Measurements from ENCODE around the gene PAQR7.

PAQR7 gene

DNA sequence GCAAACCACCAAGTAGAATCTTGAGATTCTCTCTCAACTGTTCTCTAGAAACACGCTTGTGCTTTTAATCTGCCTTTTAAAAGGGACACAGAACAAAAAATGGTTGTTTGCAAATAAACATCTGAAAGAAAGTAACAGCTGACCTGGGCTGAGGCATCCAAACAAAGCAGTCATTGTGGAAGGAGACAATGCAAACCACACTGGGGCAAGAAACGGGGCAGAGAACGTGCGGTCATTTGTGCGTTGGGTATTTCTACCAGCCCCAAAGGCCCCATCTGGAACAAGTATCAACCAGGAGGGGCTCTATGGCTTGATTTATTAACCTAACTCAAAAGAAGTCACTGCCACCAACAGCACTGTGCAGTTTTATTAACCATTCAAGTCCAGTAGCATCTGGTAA, 24.7 kb upstream of the PAQR7 start:
- DNase-seq = no peak

DNA sequence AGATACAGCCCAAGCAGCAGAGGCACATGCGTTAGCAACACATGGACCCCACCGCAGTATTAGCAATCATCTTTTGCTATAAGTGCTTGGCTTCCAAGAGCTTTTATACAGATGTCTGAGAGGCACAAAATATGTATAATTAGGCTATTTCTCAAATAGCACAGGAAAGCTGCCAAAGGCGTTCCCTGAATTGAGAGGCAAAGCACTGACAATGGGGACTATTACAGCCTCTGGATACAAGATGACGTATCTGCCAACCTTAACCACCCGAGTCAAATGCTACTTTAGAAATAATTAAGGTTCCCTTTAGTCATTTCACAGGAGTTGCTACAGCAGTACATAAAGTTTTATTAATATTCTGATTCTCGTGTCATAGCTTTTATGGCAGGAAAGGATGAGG, 24.3 kb upstream of the PAQR7 start:
- no peak for DNase-seq

DNA sequence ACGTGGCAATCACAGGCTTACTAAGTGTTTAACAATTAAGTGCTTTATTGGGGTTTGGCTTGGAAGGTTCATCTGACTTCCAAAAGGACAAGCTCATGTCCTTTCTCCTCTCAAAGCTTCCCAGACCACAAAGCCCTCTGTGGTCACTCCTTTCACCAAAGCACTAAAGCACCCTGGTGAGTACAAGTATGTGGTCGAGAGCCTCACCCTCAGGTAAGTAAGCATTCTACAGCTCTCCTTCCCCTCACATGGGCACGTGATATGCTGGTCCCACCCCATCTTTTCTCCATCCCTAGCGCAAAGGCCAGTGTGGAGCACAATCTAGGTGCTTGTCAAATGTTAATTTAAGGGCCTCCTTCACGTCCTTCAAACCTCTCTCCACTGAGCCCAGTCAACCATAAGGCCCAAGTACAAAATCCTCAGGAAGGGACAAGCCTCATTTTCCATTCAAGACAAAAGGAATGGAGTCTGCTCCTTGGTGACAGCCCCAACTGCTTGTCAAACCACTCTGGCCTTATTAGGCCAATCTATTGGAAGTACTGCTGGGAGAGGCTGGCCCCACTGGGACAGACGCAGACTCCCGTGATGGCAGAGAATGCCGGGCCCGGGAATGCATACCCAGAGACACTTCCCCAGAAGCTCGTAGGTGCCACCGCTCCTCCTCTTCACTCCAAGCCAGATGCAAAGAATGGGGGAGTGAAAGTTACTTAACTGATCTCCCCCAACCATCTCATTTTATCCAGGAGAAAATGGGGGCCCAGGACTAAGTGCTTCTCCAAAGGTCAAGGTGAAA, 22.9 kb upstream of the PAQR7 start:
- DNase-seq = no peak

DNA sequence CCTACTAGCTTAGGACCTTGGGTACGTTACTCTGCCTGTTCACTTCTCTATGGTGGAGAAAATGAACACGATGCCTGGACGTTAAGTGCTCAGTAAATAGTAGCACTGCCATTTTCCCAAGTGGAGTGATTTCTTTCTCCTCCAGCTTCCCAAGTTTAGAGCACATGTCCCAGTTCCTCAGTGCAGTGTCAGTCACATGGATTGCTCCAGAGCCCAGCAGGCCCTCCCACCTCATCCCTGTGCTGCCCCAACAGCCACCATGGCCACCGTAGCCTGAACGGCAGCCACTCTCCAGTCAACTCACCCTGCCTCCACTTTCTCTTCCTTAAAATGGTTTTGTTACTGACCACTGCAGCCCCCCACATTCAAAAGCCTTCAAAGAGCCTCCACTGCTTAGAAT, 22.2 kb upstream of the PAQR7 start:
- DNase-seq = no peak

DNA sequence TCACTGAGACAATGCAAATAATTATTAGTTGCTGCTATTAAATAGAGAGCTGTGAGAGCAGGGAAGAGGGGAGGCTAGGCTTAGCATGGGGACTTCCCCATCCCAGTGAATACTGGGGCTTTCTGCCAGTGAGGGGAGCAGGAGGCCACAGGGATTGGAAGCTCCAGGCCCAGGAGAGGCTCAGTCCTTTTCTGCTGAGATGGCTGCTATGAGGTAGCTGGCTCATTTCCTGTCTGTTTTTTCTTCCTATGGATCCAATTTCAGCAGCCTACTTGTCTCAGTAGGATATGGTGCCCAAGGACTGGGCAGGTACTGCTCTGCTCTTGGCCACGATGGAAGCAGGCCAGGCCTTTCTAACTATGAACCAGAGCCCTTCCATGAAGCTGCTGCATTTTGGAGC, 20.8 kb upstream of the PAQR7 start:
- no peak for DNase-seq

DNA sequence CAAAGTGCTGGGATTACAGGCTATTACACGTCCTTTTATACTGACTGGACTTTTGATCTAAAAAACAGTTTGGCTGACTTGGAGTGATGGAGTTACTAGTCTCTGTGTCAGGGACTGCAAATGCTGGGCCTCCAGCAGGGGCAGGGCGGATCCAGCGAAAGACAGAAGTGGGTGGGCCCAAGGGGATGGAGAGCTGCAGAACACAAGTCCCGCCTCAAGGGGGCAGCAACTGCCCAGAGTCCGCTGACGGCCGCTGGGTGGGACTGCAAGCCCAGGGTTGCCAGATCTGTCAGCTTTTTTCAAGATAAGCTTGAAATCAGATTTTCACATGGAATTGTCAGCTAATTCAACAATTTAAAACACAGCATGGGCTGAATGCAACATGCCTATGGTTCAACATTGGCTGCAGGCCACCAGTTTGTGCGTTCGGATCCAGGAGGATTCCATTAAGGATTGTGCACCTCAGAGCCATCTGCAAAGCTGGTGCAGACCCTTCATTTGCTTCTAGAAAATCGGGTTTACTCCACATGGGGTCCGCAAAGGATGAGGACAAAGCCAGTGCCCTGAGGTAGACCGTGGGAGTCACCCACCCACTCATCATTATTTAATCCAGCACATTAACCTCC, 20.0 kb upstream of the PAQR7 start:
- DNase-seq = peak; percentile 94

DNA sequence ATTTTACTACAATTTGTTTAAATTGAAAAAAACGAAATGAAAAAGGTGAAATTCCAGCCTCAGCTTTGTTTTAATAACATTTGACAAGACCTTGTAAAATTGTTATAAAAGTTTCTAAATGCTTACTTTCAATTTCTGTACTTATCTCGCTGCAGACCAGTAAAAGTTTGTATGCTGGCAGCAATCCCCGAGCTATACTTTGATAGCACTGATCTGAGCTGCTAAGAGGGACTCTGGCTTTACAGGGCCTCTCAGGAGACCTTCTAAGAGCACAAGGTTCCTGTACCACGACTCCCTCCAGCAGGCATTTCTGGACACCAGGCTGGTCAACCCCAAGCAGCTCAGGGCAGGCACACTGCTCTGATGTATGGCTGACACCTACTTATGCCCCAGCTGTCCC, 17.6 kb upstream of the PAQR7 start:
- no peak for DNase-seq

DNA sequence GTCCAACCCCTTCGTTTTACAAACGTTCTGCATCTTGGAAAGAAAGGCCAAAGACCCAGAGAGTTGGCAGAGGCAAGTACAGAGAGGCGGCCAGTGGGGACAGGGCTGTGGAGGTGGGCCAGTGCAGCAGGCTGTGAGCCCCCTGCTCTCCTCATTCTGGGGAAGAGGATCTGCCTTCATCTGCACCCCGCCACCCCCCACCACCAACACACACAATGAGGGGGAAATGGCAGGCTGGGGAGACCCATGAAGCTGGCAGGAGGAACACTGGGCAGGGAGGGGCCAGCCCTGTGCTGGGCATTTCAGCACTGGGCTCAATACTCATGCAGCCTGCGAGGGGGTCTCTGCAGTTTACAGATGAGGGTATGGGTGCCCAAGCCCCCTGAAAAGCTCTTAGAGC, 16.1 kb upstream of the PAQR7 start:
- no peak for DNase-seq

DNA sequence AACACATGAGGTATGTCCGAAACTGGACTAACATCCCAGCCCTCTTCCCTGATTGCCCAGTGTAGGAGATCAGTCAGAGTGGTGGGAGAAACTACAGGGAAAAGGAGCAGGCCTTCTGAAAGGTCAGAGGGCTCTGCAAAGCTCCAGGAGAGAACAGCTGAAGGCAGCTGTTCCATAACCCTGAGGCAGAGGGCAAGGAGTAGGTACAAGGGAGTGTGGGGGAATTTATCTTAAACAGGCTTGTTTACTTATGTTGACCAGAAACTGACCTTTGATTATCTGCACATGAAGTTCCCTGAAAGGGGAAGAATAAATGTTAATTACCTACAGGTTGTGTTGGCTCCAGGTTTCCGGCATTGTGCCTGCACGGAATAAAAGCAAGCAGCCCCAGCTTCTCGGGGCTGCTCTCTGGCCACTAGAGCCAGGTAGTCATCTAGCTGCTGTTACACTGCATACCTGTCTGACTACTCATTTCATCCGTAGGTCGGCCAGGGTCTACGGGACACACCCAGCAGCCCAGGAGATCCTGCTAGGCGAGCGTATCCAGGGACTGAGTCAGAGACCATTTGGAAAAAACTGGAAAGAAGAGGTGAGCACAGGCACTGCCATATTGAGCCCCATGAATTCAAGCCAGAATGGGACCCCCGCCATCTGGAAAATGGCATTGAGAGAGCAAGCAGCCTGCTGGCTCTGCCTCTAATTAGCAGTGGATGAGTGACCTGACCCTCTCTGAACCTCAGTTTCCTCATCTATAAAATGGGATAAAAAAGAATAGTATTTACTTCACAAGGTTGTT, 14.9 kb upstream of the PAQR7 start:
- DNase-seq = no peak

DNA sequence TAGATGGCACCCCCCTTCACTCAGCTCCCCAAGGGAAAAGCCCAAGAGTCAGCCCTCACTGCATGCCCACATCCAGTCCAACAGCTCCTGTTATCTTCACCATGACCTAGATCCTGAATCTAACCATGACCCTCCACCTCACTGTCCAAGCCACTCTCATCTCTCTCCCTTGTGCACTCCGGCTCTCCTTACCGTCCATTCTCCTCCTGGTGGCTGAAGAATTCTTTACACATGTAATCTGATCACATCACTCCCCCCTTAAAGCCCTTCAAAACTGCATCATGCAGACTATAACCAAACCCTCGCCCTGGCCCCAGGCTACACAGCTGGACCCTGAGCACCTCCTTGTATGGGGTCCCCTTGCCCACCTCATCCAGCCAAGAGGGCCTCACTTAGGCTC, 14.0 kb upstream of the PAQR7 start:
- no peak for DNase-seq

DNA sequence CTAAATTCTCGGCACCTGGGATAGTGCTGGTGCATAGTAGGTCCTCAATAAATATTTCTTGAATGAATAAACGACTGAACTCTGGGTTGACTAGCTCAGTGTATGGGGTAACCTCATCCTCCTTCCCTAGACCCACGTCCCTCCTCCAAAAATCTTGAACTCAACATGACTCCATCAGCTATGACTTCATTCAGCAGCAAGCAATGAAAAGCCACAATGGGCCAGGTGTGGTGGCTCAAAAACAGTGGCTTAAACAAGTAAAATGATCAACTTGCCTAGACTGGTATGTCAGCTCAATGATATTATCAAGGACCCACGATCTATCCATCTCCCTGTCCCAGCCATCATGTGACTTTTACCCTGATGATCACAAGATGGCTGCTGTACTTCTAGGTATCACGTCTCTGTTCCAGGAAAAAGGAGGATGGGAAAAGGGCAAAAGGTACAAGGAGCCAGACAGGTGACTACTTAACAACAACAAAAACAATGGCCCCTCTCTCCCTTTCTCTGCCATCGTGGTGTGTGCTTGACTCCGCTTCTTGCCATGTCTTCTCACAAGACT, 13.0 kb upstream of the PAQR7 start:
- no peak for DNase-seq

DNA sequence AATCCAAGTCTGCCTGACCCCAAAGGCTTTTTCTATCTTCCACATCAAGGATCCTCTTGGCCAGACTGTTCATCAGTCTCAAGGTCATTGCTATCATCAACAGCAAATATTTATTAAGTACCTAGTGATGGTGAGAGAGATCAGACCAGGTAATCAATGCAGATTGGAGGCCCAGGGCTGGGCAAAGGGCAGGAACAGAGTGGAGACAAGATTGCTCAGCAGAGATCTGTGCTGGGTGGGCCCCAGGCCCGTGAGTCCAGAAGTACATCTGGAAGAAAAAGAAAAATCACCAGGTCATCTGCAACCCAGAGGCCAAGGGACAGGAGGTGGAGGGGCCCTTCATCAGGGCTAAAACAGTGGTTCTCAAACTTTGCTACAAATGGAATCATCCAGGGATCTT, 10.1 kb upstream of the PAQR7 start:
- DNase-seq = no peak

DNA sequence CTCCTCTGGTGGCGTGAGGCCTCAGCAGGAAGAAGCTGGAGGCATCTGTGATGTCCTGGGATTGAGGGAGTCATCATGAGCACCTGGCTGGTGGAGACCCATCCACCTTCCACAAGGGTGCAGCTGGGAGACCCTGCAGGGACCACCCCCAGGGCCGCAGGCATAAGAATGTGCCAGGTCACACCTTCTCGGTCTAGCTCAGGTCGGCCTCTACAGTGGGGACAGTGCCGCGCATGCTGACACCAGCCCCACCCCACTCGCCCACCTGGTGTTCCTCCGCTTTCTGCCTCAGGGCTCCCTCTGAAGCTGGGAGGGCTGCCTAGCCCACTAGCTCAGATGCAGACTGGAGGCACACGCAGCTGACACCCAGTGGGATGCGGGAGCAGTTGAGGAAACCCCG, 5.8 kb upstream of the PAQR7 start:
- no peak for DNase-seq

DNA sequence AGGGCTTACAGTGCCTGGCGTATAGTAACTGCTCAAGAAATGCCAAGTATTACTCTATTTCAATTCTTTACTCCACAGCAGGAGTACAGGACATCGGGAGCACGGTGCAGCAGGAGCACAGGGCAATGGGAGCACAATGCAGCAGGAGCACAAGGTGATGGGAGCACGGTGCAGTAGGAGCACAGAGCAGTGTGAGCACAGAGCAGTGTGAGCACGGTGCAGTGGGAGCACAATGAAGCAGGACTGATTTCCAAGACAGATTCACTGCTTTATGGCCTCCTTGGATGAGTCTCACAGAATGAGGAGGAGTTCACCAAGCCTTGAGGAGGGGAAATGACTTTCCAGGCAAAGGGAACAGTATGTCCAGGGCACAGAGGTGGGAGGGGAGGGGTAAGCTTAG, 5.0 kb upstream of the PAQR7 start:
- no peak for DNase-seq

DNA sequence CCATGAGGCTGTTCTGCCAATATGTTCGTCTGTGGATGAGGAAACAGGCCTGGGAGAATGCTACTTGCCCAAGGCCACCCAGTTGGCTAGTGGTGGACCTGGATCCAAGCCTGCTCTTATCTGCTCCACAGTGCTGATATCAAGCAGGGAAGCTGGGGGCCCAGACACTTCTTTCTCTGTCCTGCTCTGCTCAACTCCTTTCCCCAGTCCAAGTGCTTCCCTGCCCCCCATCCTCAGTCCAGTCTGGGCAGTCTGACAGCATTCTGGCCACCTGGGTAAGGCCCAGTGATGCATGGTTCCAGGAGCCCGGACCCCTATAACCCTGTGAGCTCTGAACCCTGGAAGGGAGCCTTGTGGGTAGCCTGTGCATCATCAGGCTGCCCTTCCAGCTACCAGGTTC, 4.2 kb upstream of the PAQR7 start:
- no peak for DNase-seq

DNA sequence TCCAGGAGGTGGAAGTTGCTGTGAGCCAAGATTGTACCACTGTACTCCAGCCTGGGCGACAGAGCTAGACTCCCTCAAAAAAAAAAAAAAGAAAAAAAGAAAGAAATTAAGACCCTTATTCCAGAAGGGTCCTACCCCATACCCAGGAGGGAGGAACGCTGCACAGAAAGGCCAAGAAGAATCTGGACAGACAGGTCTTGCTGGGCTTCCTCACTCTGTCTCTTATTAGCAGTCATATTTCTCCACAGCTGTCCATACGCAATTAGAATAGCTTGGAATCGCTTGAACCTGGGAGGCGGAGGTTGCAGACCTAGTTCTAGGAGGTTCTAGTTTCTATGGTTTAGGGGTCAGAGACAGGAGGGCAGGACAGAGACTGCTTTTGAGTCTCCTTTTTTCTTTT, 3.2 kb upstream of the PAQR7 start:
- no peak for DNase-seq

DNA sequence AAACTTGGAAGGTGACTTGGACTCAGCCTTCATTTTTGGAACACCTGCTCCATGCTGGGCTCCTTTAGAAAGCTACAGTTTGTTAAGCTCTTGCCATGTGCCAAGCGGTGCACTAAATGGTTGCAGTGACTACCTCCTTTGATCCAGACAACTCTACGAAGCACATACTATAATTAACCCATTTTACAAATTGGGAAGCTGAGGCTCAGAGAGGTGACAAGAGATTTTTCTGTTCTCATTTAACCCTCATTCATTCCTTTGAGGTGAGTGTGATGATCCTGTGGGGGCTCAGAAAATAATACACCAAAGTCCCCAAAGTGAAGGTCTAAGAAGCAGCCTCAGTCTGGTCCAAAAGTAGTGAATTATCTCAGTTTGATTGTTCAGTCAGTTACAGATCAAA, 1.6 kb upstream of the PAQR7 start:
- no peak for DNase-seq

DNA sequence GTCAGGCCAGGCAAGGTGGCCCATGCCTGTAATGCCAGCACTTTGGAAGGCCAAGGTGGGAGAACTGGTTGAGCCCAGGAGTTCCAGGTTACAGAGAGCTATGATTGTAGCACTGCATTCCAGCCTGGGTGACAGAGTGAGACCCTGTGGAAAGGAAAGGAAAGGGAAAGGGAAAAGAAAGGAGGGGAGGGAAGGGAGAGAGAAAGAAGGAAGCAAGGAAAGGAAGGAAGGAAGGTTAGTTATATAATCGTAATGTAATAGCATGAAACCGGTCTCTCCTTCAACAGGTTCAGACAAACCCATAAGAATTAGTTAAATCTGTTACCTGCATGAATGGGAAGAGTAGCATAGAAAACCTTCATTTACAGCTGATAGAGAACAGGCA, 1.2 kb upstream of the PAQR7 start:
- no peak for DNase-seq

DNA sequence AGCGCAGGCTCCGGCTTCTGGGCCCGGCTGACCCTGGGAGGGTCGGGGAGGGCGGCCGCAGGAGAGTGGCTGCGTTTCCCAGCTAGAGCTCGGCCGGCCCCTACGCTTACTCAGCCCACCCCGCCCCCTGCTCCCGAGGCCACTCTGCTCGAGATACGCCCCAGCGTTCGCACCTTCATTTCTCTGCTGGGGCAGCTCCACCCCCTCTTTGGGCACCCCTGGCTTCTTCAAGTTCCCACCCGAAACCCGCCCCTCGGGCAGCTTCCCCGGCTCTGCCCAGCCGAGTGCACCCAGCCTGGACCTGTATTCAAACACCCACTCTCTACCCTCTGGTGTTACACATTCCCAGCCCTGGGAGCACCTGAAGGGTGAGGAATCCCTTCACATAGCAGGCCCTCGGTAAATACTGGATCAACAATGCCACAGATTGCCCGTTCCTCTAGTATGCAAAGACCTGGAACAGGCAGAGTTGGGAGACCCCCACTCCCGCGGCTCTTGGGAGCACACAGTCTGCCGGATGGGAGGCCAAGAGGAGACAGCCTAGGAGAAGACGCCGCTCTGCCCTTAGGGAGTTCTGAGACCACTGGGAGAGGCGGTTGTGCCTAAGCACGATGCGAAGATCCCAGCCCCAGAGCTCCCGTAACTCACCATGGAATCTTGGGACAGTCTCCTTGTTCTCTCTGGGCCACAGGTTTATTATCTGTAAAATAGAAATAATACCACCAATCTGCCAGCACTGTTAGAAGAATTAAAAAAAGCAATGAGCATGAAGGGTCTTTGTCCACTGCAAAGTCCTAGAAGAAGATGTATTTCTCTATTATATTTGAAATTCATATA, 566 bp upstream of the PAQR7 start:
- no peak for DNase-seq

DNA sequence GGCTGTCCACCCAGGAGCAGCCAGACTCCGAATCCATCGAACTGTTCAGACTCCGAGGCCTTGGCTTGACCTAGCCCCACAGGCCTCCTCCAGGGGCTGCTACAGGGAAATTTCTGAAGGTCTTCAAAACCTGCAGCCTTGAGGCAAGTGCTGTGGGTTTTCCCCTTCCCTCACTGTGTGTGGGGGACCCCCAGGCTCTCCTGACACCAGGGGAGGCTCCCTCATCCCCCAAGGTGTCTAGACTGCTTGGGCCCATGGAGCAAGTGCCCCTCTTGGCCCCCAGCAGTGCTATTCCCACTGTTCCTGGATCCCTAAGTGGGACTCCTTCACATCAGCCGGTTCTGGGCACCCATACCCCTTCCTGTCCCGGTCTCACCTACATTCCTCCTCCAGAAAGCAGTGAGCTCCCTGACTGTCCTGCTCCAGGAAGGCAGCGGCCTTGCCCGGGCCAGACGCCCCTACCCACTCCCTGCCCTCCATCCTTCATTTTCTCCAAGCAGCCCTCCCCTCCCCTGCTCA, 814 bp downstream of the PAQR7 start:
- no peak for DNase-seq

DNA sequence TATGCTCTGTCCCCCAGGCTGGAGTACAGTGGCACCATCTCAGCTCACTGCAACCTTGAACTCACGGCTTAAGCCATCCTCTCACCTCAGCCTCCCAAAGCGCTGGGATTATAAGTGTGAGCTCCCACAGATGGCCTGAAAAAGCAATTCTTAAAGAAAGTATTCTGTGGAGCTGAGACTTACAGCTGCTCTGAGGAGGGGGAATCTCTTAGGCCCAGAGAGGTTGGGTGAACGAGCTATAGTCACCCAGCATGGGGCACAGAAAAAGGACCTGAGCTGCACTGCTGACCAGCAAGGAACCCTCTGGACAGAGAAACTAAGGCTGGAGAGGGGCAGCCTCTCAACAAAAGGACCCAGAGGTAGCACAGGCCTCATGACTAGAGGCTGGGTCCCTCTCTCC, 1.3 kb downstream of the PAQR7 start:
- no peak for DNase-seq

DNA sequence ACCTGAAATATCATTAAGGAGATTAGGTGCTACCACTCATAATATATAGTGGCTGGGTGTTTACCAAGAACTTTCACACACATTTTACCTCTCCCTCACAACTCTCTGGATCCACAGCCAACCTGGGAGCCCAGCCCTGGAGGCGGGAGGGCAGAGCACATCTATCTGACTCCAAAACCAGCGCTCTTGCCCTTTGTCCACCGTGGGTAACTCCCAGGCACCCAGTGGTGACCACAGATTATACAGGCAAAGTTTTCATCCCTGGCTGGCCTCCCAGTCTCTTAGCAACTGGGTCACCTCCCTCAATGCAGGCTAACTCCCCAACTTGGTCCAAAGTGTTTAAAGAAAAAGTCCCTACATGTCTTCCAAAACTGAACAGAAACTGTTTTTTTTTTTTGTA, 2.4 kb downstream of the PAQR7 start:
- DNase-seq = no peak

DNA sequence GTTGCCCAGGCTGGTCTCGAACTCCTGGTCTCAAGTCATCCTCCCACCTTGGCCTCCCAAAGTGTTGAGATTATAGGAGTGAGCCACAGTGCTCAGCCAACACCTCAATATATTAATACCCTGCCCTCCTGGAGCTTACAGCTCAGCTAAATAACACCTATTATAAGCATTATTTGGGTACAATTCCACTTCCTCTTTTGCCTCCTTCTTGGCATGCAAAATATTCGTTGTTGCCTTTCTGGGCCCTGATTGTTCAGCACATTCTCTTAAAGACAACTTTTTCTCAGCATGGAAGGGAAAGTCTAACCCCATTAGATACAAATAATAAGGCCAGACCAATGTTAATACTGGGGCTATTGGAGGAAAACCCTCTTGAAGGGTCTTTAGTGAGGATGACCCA, 2.8 kb downstream of the PAQR7 start:
- DNase-seq = no peak

Measured in CD4-positive, alpha-beta T cell treated with Interleukin-21 for 1 hour (primary cell).